ENCODE results near the gene OR2AG2. TPM values are rescaled to one million over a fixed set of nuclear protein-coding genes. Genes with fewer than 3 reads are reported as not detected.

Gene OR2AG2
- total and polyA plus RNA-seq, 9 of the 15 experiments (the other 6 are each of a cell fraction or from before 2014, with no cell fraction given) = 0.15 to 0.91 (median 0.55) TPM

- Histone ChIP-seq H3K27me3 (ENCODE audit: control insufficient read depth in 2 of 2, insufficient read depth in 2 of 2, low read length in 2 of 2) (no peaks in the 10 kb centered on the region), H3K4me2 (ENCODE audit: insufficient read depth, low read length) (peak overlapping the region; percentile 17; the same call in 1 of the 2 replicates), H4K20me1 (replicated peaks; ENCODE audit: control insufficient read depth, insufficient read depth, low read length) (no peaks in the 10 kb centered on the region), H3K4me1 (replicated peaks in 1 of 2; ENCODE audit: control insufficient read depth in 2 of 2, insufficient read depth in 2 of 2, low read length in 2 of 2) (peaks cover 0 to 7% of the 10 kb centered on the region in 2 experiments; a peak in 2 of 5 replicates), H3K9ac (ENCODE audit: insufficient read depth in 1 of 2, low read depth in 2 of 2, low read length in 2 of 2) (peak overlapping the region; percentile 24 to 41; a peak in 3 of 4 replicates), H3K27ac (ENCODE audit: extremely low read depth, low read depth, low read length) (peak overlapping the region; percentile 57), H3K36me3 (ENCODE audit: control insufficient read depth, insufficient read depth, low read length) (no peaks in the 10 kb centered on the region), H3K79me2 (ENCODE audit: control insufficient read depth, insufficient read depth, low read length) (no peaks in the 10 kb centered on the region), H3K4me3 (no peak overlapping the region), H3K9me1 (ENCODE audit: control insufficient read depth, insufficient read depth, low read length) (no peaks in the 10 kb centered on the region), H2AFZ (ENCODE audit: low read depth, low read length) (peak overlapping the region; percentile 54), H3K9me3 (replicated peaks; ENCODE audit: control insufficient read depth, insufficient read depth, low read depth, low read length) (no peaks in the 10 kb centered on the region)
- ATAC-seq (peak; percentile 99), DNase-seq (ENCODE audit: extremely low read depth in 1 of 4, low spot score in 3 of 4) (peak in 2 of 4 experiments; percentile 70 to 80), FAIRE-seq (peak; percentile 93)
- intact Hi-C loops (cut with micrococcal nuclease) = no loop called here
- POLR2A ChIA-PET = interaction anchor here (0.6 to 1.5 kb wide), 6 partner anchors 8 to 246 kb away, joined by 3 to 8 read pairs (median 4); no protein-coding TSS in a partner anchor
- 14% methylated on average over 6 of the region's 6 CpGs for WGBS (ENCODE audit: insufficient coverage, low coverage, missing lambda C conversion rate)
- CTCF ChIA-PET (ENCODE audit: low intra/inter-chr PET ratio) = no interaction called here
- in situ Hi-C loops (cut with MboI) = no loop called here
- no TSS peak for BruUV-seq (replicated peaks)
- TF ChIP-seq, protein P1, sequence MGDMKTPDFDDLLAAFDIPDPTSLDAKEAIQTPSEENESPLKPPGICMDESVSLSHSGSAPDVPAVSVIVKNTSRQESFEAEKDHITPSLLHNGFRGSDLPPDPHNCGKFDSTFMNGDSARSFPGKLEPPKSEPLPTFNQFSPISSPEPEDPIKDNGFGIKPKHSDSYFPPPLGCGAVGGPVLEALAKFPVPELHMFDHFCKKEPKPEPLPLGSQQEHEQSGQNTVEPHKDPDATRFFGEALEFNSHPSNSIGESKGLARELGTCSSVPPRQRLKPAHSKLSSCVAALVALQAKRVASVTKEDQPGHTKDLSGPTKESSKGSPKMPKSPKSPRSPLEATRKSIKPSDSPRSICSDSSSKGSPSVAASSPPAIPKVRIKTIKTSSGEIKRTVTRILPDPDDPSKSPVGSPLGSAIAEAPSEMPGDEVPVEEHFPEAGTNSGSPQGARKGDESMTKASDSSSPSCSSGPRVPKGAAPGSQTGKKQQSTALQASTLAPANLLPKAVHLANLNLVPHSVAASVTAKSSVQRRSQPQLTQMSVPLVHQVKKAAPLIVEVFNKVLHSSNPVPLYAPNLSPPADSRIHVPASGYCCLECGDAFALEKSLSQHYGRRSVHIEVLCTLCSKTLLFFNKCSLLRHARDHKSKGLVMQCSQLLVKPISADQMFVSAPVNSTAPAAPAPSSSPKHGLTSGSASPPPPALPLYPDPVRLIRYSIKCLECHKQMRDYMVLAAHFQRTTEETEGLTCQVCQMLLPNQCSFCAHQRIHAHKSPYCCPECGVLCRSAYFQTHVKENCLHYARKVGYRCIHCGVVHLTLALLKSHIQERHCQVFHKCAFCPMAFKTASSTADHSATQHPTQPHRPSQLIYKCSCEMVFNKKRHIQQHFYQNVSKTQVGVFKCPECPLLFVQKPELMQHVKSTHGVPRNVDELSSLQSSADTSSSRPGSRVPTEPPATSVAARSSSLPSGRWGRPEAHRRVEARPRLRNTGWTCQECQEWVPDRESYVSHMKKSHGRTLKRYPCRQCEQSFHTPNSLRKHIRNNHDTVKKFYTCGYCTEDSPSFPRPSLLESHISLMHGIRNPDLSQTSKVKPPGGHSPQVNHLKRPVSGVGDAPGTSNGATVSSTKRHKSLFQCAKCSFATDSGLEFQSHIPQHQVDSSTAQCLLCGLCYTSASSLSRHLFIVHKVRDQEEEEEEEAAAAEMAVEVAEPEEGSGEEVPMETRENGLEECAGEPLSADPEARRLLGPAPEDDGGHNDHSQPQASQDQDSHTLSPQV (IDR thresholded peaks at IDR 0.05) = peak; percentile 84
- TF ChIP-seq TCF3 (CRISPR knock-in tag; IDR thresholded peaks at IDR 0.05) (peak; percentile 15; the same call in 1 of the 2 replicates), CBFA2T3 (IDR thresholded peaks at IDR 0.05) (0 out of 2 replicates have a peak, but pooled peaks have one; percentile 11), SRF (CRISPR knock-in tag; IDR thresholded peaks at IDR 0.05) (peak; percentile 70 to 72; a peak in 2 of 4 replicates), L3MBTL2 (IDR thresholded peaks at IDR 0.05) (peak; percentile 79), CEBPG (CRISPR knock-in tag; IDR thresholded peaks at IDR 0.05) (no peak), CEBPG (tag; conservative IDR thresholded peaks at IDR 0.05 in 1 of 2, IDR thresholded peaks at IDR 0.05 in 1 of 2) (peak; percentile 35 to 54; a peak in 2 of 4 replicates), ZBTB43 (CRISPR knock-in tag; IDR thresholded peaks at IDR 0.05) (no peak), ZNF12 (CRISPR knock-in tag; IDR thresholded peaks at IDR 0.05) (no peak), ZKSCAN3 (CRISPR knock-in tag; IDR thresholded peaks at IDR 0.05) (no peak), U2AF1 (optimal IDR thresholded peaks at IDR 0.05; ENCODE audit: low read depth, low read length) (no peak), NEUROD1 (IDR thresholded peaks at IDR 0.05; ENCODE audit: borderline replicate concordance, low read depth, low read length, partially characterized antibody) (no peak), HNRNPL (IDR thresholded peaks at IDR 0.05; ENCODE audit: low read depth, low read length) (no peak)
- TF ChIP-seq, protein P2, sequence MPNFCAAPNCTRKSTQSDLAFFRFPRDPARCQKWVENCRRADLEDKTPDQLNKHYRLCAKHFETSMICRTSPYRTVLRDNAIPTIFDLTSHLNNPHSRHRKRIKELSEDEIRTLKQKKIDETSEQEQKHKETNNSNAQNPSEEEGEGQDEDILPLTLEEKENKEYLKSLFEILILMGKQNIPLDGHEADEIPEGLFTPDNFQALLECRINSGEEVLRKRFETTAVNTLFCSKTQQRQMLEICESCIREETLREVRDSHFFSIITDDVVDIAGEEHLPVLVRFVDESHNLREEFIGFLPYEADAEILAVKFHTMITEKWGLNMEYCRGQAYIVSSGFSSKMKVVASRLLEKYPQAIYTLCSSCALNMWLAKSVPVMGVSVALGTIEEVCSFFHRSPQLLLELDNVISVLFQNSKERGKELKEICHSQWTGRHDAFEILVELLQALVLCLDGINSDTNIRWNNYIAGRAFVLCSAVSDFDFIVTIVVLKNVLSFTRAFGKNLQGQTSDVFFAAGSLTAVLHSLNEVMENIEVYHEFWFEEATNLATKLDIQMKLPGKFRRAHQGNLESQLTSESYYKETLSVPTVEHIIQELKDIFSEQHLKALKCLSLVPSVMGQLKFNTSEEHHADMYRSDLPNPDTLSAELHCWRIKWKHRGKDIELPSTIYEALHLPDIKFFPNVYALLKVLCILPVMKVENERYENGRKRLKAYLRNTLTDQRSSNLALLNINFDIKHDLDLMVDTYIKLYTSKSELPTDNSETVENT (CRISPR knock-in tag; IDR thresholded peaks at IDR 0.05) = no peak
Observed at GRCh38 chr11:6727971-6728760, 43.6 kb downstream of the OR2AG2 start.

Data from K562 (cell line).